ENCODE data around the gene CZIB. TPM values are rescaled to one million over a fixed set of nuclear protein-coding genes. Genes with fewer than 3 reads are reported as not detected.

Gene CZIB
- total RNA-seq, 1 experiment from 2014 or later: 67.0 TPM

DNA sequence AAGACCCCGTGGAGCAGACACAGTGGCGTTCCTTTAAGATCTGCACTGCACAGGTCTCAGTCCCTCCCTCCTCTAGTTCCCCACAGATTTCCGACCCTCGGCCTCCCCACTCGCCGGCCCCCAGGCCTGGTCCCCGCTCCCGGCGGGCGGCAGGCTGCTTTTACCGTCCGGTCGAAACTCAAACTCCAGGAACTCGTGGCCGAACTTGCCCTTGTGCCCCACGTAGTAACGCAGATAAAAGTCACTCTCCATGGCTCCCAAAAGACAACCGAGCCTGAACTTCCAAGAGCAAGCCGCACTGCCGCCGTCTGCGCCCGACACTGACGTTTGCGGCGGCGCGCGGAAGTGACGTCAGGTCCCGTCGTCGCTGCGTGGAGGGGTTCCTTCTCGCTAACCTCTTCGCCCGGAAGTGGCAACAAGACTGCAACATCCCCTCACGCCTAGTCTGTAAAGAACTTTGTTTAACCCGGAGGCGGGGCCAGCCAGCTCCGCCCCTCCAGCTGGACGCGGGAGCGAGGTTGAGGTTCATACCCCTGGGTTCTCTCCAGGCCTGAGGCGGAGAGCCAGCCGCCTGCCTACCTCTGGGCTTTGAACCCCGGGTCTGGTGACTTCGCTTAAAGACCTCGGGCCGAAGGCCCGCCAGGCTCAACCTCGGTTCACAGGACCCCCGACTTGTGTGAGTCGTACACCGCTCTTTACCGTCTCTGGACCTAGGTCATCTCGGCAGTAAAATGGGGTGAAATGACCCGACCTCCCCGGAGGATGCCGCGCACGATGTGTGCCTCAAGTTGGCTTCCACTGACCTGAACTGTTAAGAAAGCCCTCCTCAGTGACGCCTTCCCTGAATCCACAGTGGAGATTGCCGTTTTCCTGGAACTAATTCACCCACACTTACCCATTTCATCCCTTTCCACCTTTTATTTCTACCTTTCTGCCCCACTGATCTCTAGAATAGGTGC, 18.0 kb upstream of the CZIB start, which contains the start of gene MAGOH:
Gene MAGOH (minus strand): TSS at position 322 of the 959 bp plus-strand sequence. CDS start 70 bp downstream, at position 252.
- no peak within 1 kb of the TSS for H2AK5ac ChIP-seq (ENCODE audit: insufficient read length, low read length)
- no CpG with 5 or more reads among the region's 64 CpGs for WGBS (ENCODE audit: extremely low coverage, insufficient read length, low lambda C conversion rate)
- no peak within 1 kb of the TSS for H3K27ac ChIP-seq (ENCODE audit: insufficient read length, low read depth, low read length)
- peak within 1 kb of the TSS; percentile 94 to 98 for H3K4me3 Mint-ChIP-seq
- peaks cover 6% of the 10 kb centered on the region; the same call in 1 of the 2 replicates for H3K79me2 ChIP-seq (ENCODE audit: insufficient read depth, low read length)
- no peak within 1 kb of the TSS for H2BK12ac ChIP-seq (ENCODE audit: insufficient read length, low read depth, low read length)
- H3K4me2 ChIP-seq (ENCODE audit: insufficient read depth, insufficient read length, low read length): peak within 1 kb of the TSS; percentile 90
- H3K56ac ChIP-seq (ENCODE audit: insufficient read length, low read depth, low read length): no peak within 1 kb of the TSS
- no peak within 1 kb of the TSS for H4K5ac ChIP-seq (ENCODE audit: insufficient read length, low read depth, low read length)
- H2AFZ ChIP-seq (ENCODE audit: low read length): no peak within 1 kb of the TSS
- H3K9me3 ChIP-seq (ENCODE audit: control insufficient read depth, low read depth, low read length): no peaks in the 10 kb centered on the region
- peaks cover 11 to 13% of the 10 kb centered on the region in 2 experiments for H3K4me1 Mint-ChIP-seq
- peak within 1 kb of the TSS; percentile 4 for H2BK5ac ChIP-seq (ENCODE audit: insufficient read length, low read length)
- H2BK15ac ChIP-seq (ENCODE audit: low read depth, low read length): no peak within 1 kb of the TSS
- H3K18ac ChIP-seq (ENCODE audit: insufficient read length, low read depth, low read length): no peak within 1 kb of the TSS
- no peak within 1 kb of the TSS for H4K8ac ChIP-seq (replicated peaks; ENCODE audit: insufficient read length, low read depth, low read length)
- no peak for TF ChIP-seq CTCF (conservative IDR thresholded peaks at IDR 0.05)
- no peak within 1 kb of the TSS for H4K91ac ChIP-seq (ENCODE audit: insufficient read length, low read depth, low read length)
- no peak within 1 kb of the TSS for H3K4ac ChIP-seq (ENCODE audit: low read depth, low read length)
- no peak within 1 kb of the TSS for H2BK120ac ChIP-seq (ENCODE audit: low read depth, low read length, poor library complexity, severe bottlenecking)
- no peaks in the 10 kb centered on the region for H3K4me1 ChIP-seq (ENCODE audit: insufficient read depth, low read length)
- peaks cover 4 to 31% (median 17%) of the 10 kb centered on the region in 3 experiments; a peak in 6 of 7 replicates for H3K36me3 Mint-ChIP-seq (ENCODE audit: insufficient read depth in 1 of 3, low read depth in 3 of 3)
- H3K9ac ChIP-seq (ENCODE audit: extremely low read depth, insufficient read length, low read length): peak within 1 kb of the TSS; percentile 92
- H3K79me1 ChIP-seq (ENCODE audit: insufficient read depth, low read depth, low read length, poor library complexity, severe bottlenecking): peaks cover 5% of the 10 kb centered on the region
- no peak within 1 kb of the TSS for H3T11ph ChIP-seq (ENCODE audit: low read length)
- H3K27me3 ChIP-seq (ENCODE audit: insufficient read depth, low read length): no peaks in the 10 kb centered on the region
- H2BK20ac ChIP-seq (ENCODE audit: low read depth, low read length, poor library complexity, severe bottlenecking): no peak within 1 kb of the TSS
- H3K9me3 Mint-ChIP-seq: no peaks in the 10 kb centered on the region
- H3K14ac ChIP-seq (ENCODE audit: insufficient read depth, low read length): peak within 1 kb of the TSS; percentile 77
- H3K27me3 Mint-ChIP-seq (ENCODE audit: low read depth): no peaks in the 10 kb centered on the region; the same call in 1 of the 2 replicates
- peak; percentile 98 for DNase-seq
- H3K23ac ChIP-seq (ENCODE audit: insufficient read length, low read depth, low read length): no peak within 1 kb of the TSS
- peaks cover 6% of the 10 kb centered on the region for H3K23me2 ChIP-seq (ENCODE audit: insufficient read length, low read depth, low read length, poor library complexity, severe bottlenecking)
- H3K27ac Mint-ChIP-seq: peak within 1 kb of the TSS; percentile 52 to 98 (median 88)
- H4K20me1 ChIP-seq (ENCODE audit: control insufficient read depth, insufficient read depth, insufficient read length): no peaks in the 10 kb centered on the region
